GM12892 (cell line): ENCODE measurements around the gene MACROD2.
A peak's percentile ranks its signal among the peaks of the same experiment; 100 is the strongest.

ENCODE experiments used
- DNase-seq: peaks from one replicate; pipeline ENCODE4 v3.0.0; 2011; ENCODE audit not compliant: insufficient read length
- FAIRE-seq: peaks from 2 replicates; lab custom pipeline; 2011; peaks lifted over from hg19 to GRCh38; lab: Jason Lieb, UNC
- POLR2A ChIP-seq: IDR thresholded peaks from 2 replicates; pipeline ENCODE4 v1.6.1; 2011; ENCODE audit warnings: low read depth, low read length, control low read depth
- POLR2AphosphoS5 ChIP-seq: IDR thresholded peaks from 2 replicates; pipeline ENCODE4 v1.6.1; 2011; ENCODE audit warnings: low read depth, low read length, control low read depth
- TAF1 ChIP-seq: IDR thresholded peaks from 2 replicates; pipeline ENCODE4 v1.6.1; 2011; ENCODE audit warnings: low read depth, mild to moderate bottlenecking, control low read depth, low read length, borderline replicate concordance

The MACROD2 gene

GRCh38 chr20:14685183-14685582 is 689.9 kb downstream of the MACROD2 start:
- no peak for FAIRE-seq
- no peak for TF ChIP-seq TAF1
- no peak for TF ChIP-seq POLR2AphosphoS5
- TF ChIP-seq POLR2A: no peak
- DNase-seq: no peak

GRCh38 chr20:14687313-14687712 is 692.0 kb downstream of the MACROD2 start:
- no peak for FAIRE-seq
- TF ChIP-seq POLR2AphosphoS5 (no peak), POLR2A (no peak), TAF1 (no peak)
- no peak for DNase-seq

GRCh38 chr20:14688005-14688404 is 692.7 kb downstream of the MACROD2 start:
- DNase-seq (no peak), FAIRE-seq (no peak)
- TF ChIP-seq POLR2AphosphoS5 (no peak), TAF1 (no peak), POLR2A (no peak)

- TF ChIP-seq POLR2AphosphoS5 (no peak), TAF1 (no peak), POLR2A (no peak)
- FAIRE-seq (no peak), DNase-seq (no peak)
Measured at GRCh38 chr20:14691994-14692393, 696.7 kb downstream of the MACROD2 start.

- FAIRE-seq (no peak), DNase-seq (no peak)
- TF ChIP-seq TAF1: no peak
- TF ChIP-seq POLR2AphosphoS5: no peak
Measured at GRCh38 chr20:14696478-14696877, 701.2 kb downstream of the MACROD2 start.

- TF ChIP-seq TAF1 (no peak), POLR2AphosphoS5 (no peak), POLR2A (no peak)
- no peak for FAIRE-seq
- no peak for DNase-seq
Measured at GRCh38 chr20:14696937-14697336, 701.6 kb downstream of the MACROD2 start.

- peak; percentile 57 for FAIRE-seq
- no peak for TF ChIP-seq POLR2AphosphoS5
- TF ChIP-seq TAF1: no peak
- no peak for TF ChIP-seq POLR2A
- DNase-seq: no peak
Measured at GRCh38 chr20:14698125-14698524, 702.8 kb downstream of the MACROD2 start.

GRCh38 chr20:14698605-14699373 is 703.5 kb downstream of the MACROD2 start:
- no peak for DNase-seq
- no peak for FAIRE-seq
- TF ChIP-seq POLR2A: no peak
- TF ChIP-seq POLR2AphosphoS5: no peak
- TF ChIP-seq TAF1: no peak

- TF ChIP-seq TAF1 (no peak), POLR2AphosphoS5 (no peak), POLR2A (no peak)
- DNase-seq (no peak), FAIRE-seq (no peak)
Measured at GRCh38 chr20:14700639-14700960, 705.3 kb downstream of the MACROD2 start.

- TF ChIP-seq TAF1 (no peak), POLR2AphosphoS5 (no peak), POLR2A (no peak)
- FAIRE-seq (no peak), DNase-seq (no peak)
Measured at GRCh38 chr20:14701326-14701725, 706.0 kb downstream of the MACROD2 start.

GRCh38 chr20:14706555-14706954 is 711.2 kb downstream of the MACROD2 start:
- FAIRE-seq (no peak), DNase-seq (no peak)
- no peak for TF ChIP-seq POLR2AphosphoS5
- no peak for TF ChIP-seq TAF1
- no peak for TF ChIP-seq POLR2A

GRCh38 chr20:14707026-14707680 is 711.8 kb downstream of the MACROD2 start:
- no peak for FAIRE-seq
- TF ChIP-seq POLR2AphosphoS5: no peak
- no peak for TF ChIP-seq POLR2A
- no peak for TF ChIP-seq TAF1
- no peak for DNase-seq

- DNase-seq (no peak), FAIRE-seq (no peak)
- no peak for TF ChIP-seq TAF1
- no peak for TF ChIP-seq POLR2AphosphoS5
Measured at GRCh38 chr20:14707865-14708596, 712.7 kb downstream of the MACROD2 start.

- FAIRE-seq: no peak
- DNase-seq: no peak
- TF ChIP-seq POLR2A (no peak), POLR2AphosphoS5 (no peak), TAF1 (no peak)
Measured at GRCh38 chr20:14709439-14709838, 714.1 kb downstream of the MACROD2 start.
